Renal pelvis (tissue), 4 donors: Measurements from ENCODE around the gene PRR23E. TPM values are rescaled to one million over a fixed set of nuclear protein-coding genes. Genes with fewer than 3 reads are reported as not detected.

Experiments
- DNase-seq: peaks from one replicate; pipeline ENCODE4 v3.0.0-alpha.2; 2013
- polyA plus RNA-seq, 3 donors: library from polyadenylated mRNA; unstranded; fragments of 120-200 nt; gene quantifications; one replicate each; pipeline ENCODE4 v1.2.1, GENCODE V29; 2013; ENCODE audit not compliant: insufficient read length in 3 of 3

Gene PRR23E
- polyA plus RNA-seq, 3 donors = not detected

- no peak for DNase-seq
These were observed 16.4 kb downstream of the PRR23E start for GRCh38 chr3:127209155-127209839.

DNA sequence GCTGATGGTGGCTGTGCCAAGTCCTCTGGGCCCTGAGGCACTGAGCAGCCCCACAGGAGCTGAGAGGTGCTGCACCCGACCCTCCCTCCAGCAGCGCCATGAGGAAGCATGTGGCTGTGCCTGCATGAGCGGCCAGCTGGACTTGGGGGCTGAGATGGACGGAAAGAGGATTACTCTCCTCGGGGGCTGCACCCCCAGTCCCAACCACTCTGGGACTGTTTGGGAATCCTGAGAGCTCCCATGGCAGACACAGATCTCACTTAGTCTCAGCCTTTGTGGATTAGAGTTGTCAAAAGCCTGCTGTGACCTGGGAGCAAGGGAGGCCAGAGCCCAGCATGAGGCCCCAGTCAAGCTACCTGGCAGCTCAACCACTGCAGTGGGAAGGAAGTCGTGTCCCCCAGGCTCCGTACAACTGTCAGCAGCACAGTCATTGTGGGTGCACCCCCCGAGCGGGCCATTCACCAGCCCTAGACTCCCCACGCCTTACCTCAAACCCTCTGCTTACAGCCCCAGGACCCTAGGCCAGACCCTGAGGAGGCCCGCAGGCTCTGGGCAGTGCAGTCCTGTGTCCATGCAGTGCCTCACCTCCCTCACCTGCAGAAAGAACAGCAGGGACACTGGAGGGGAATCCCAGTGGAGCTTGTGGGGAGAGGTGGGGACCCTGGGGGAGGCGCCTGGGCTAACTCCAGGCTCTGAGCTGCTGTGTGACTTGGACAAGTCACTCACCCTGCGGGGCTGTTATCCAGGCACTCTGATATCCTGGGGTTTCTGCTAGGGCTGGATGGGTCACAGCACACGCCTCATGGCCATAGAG is 17.1 kb downstream of the PRR23E start:
- DNase-seq = no peak

GRCh38 chr3:127210654-127210943 is 17.7 kb downstream of the PRR23E start:
- DNase-seq = no peak

- no peak for DNase-seq
These were observed 18.5 kb downstream of the PRR23E start for GRCh38 chr3:127211118-127212060.

DNA sequence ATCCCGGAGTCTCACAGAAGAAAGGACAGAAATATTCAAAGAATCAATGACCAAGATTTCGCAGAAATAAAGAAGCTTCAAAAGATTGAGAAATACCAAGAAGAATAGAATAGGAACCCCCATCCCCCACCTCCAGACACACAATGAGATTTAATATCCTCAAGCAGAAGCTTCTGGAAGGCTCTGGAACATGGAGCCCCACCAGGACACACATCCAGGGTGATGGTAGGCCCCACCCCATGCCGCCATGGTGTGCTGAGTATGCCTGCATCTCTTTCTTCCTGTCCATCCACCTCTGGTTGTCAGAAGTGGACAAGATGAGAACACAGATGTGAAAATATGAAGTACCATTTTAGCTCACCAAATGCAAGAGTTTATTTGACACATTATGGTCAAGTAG is 19.3 kb downstream of the PRR23E start:
- no peak for DNase-seq

DNA sequence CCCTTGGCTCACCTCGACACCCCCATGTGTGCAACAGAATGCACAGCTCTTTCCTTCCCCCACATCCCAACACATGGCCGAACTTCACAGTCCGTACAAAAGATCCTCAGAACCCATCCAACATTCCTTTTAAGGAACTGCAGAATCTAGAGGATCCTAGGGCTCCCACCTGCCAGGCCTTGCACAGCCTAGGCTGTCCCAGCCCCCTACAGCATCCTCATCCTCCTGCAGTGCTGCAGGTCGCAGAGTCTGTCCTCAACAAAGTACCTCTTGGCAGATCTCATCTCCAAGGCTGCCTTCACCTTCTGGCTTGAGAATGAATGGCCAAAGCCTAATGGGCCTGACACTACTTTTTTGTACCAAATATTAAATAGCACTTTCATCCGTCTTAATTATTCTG is 19.8 kb downstream of the PRR23E start:
- DNase-seq = no peak

- DNase-seq = no peak
These were observed 20.5 kb downstream of the PRR23E start for GRCh38 chr3:127213381-127213918.

- no peak for DNase-seq
These were observed 22.0 kb downstream of the PRR23E start for GRCh38 chr3:127214975-127215374.

DNA sequence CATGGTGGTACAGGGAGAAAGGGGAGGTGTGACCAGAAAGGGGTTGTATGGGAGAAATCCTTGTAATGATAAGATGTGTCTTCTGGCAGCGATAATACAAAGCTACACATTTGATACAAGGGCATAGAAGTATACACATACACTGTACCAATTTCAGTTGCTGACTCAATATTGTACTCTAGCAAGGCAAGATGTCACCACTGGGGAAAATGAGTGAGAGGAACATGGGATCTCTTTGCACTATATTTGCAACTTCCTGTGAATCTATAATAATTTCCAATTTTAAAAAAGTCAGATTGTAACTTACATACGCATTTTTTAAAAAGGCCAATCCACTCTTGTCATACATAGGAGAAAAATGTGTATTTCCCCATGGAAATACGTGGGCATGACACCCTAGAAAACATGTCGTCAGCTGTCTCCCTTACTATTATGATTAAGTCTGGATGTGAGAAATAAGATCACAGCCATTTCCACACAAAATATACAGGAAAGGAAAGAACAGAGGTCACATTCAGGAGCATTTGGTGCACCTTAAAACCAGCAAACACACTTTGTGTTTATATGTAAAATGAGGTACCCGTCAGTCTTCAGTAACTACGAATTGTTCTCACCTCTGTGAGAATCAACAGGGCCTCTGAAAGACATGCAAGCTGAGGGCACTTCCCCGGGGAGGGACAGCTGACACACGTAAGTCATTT is 22.9 kb downstream of the PRR23E start:
- DNase-seq = no peak

DNA sequence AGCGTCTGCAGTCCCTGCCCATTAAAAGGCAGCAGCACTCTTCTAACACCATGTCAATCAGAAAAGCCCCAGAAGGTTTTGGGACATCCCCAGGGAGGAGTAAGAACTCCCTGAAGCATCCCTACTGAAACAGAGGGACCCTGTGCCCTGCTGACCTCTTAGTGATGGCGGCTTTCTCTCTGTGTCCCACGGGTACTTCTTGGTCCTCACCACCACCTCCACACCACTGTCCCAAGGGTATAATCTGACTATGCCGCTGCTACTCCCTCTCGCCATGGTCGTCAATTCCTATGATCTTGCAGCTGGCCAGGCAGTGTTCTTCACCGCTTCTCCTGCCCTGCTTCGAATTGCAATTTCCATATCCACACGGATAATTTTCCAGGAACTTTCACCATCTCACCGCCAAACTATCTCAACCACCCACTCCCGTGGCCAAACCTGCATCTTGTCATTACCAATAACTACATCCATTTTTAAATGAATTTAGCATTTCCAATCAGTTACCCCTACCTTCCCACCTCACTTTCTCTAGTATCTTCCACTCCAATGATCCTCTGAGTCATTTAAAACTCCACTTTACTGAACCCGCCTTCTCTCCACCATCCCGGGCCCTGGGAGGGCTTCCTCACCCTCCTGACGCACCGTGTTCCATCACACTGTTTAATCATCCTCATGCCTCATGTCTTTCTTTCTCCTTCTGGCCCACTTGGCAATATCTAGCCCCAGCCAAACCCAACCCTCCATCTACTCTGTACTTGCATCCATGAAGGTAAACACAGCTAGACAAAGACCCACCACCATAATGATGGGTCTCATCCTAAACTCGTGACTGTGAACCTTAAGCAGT is 23.7 kb downstream of the PRR23E start:
- no peak for DNase-seq

GRCh38 chr3:127217596-127218453 is 24.9 kb downstream of the PRR23E start:
- DNase-seq = no peak

- no peak for DNase-seq
These were observed 25.6 kb downstream of the PRR23E start for GRCh38 chr3:127218454-127218922.

DNA sequence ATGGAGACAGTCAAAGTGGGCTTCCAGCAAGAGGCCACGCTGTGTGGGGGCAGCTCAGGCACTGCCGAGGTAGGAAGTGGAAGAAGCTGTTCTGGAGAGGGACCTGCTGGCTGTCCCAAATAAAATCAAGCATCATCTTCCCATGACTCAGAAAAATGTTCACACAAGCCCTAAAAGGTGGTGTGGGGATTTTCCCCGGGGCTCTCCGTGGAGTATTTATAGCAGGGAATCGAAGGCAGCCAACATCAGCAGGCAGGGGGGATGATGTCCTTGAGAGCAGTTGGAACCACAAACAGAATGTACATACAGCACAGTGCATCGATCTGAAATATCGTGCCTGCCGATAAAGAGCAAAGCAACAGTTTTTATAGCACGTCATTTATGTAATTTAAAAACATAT is 27.6 kb downstream of the PRR23E start:
- no peak for DNase-seq

- peak; percentile 39 for DNase-seq
These were observed 28.1 kb downstream of the PRR23E start for GRCh38 chr3:127221037-127221436.

- DNase-seq = no peak
These were observed 28.6 kb downstream of the PRR23E start for GRCh38 chr3:127221446-127222035.

GRCh38 chr3:127222163-127222562 is 29.2 kb downstream of the PRR23E start:
- DNase-seq = no peak

DNA sequence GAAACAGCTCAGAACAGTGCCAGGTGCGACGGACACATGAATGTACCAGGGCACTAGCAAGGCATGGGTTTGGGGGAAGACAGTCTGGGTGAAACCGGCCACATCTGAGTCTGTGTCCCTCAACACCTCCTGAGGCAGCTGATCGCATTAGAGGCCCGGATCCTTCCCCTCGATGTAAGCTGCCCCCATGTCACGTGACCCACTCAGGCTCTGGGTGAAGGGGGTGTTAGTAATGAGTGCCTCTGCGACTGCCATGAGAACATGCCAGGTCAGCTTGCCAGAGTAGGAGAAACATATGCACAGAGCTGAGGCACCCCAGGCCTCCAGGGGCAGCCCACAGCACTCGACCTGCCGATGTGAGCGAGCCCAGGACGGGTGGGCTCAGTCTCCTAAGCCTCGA is 29.7 kb downstream of the PRR23E start:
- no peak for DNase-seq

DNA sequence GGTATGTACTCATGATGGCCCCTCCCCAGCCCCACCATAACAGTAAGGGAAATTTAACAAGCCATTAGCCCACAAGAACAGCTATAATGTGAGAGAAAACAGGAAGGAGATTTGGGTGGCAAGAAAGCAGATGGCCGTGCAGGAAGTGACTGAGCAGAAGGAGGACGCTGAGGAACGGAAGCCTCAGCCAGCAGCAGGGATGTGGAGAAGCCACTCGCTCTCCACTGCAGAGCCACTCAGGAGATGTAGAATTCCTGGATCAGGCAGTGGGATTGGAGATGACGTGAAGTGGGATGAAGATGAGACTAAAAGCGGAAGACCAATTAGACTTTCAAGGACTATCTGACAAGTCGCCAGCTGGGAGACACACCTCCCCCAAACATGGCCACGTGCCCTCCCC is 31.2 kb downstream of the PRR23E start:
- no peak for DNase-seq

DNA sequence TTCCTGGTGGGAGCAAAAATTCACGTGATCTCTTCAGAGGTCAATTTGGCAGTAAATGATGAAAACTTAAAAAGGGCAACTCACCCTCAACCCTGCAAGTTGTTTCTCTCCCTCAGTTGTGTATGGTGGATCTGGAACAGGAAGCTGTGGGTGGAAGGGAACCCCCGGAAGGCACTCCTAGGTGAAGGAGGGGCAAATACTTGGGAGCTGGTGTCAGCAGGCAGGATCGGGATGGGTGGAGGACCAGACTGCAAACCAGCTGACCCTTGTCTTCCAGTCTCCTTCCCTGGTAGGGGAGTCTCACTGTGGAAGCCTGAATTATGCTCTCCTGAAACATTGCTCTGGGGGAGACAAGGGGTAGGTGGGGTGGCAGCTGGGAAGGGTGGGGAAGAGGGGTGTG is 33.5 kb downstream of the PRR23E start:
- DNase-seq = no peak
